22Rv1 (cell line): ENCODE data around the gene SRL.

Experiments used
- H3K27ac ChIP-seq: fragments of 450-650 bp; 2 replicates; pipeline ENCODE4 v1.5.1; 2017
- CTCF ChIP-seq: fragments of 450-650 bp; IDR thresholded peaks from 2 replicates; pipeline ENCODE4 v1.5.1; 2017; ENCODE audit warnings: mild to moderate bottlenecking
- ZFX ChIP-seq: fragments of 450-650 bp; IDR thresholded peaks from 2 replicates; pipeline ENCODE4 v1.6.1; 2017; ENCODE audit warnings: antibody characterized with exemption, borderline replicate concordance

SRL gene

GRCh38 chr16:4241928-4242283, at the start of gene SRL:
Gene SRL, minus strand, starts transcription at chr16:4242080. Its CDS starts 13 bp downstream, at chr16:4242067.
- no peak within 1 kb of the TSS for H3K27ac ChIP-seq
- no peak for TF ChIP-seq ZFX
- no peak for TF ChIP-seq CTCF

- no peak for TF ChIP-seq CTCF
- no peak for TF ChIP-seq ZFX
- no peak overlapping the region for H3K27ac ChIP-seq
These were observed 48.5 kb upstream of the SRL start for GRCh38 chr16:4290236-4290830.

GRCh38 chr16:4288148-4288921, 46.5 kb upstream of the SRL start:
- TF ChIP-seq CTCF, result peak; percentile 92
- TF ChIP-seq ZFX, result no peak
- no peak overlapping the region for H3K27ac ChIP-seq

GRCh38 chr16:4285167-4285566, 43.3 kb upstream of the SRL start:
- H3K27ac ChIP-seq, result no peak overlapping the region
- TF ChIP-seq ZFX (no peak), CTCF (no peak)

GRCh38 chr16:4283939-4284338, 42.1 kb upstream of the SRL start:
- TF ChIP-seq ZFX, result no peak
- TF ChIP-seq CTCF, result no peak
- H3K27ac ChIP-seq, result no peak overlapping the region

- no peak for TF ChIP-seq CTCF
- TF ChIP-seq ZFX, result no peak
- no peak overlapping the region for H3K27ac ChIP-seq
These were observed 41.6 kb upstream of the SRL start for GRCh38 chr16:4283441-4283840.

GRCh38 chr16:4280625-4281024, 38.7 kb upstream of the SRL start:
- no peak overlapping the region for H3K27ac ChIP-seq
- TF ChIP-seq ZFX (no peak), CTCF (no peak)
